Neural cell (in vitro differentiated cells): ENCODE results near the gene ZNF548. TPM values are rescaled to one million over a fixed set of nuclear protein-coding genes. Genes with fewer than 3 reads are reported as not detected.

Source experiments
- H2AFZ ChIP-seq: fragments of 200-600, 300-800 bp; sonication (generic), shearing (Covaris generic); 2 replicates; pipeline ENCODE4 v1.6.0; 2014; ENCODE audit warnings: low read depth, mild to moderate bottlenecking, antibody characterized with exemption, low read length, moderate library complexity
- H3F3A ChIP-seq: fragments of 200-600 bp; shearing (Covaris generic); 2 replicates; pipeline ENCODE4 v1.6.1; 2016; ENCODE audit warnings: mild to moderate bottlenecking, moderate library complexity, mixed read lengths, antibody characterized with exemption, low read length; ENCODE audit not compliant: insufficient read depth, poor library complexity, severe bottlenecking
- H3K27ac ChIP-seq: fragments of 200-600, 300-800 bp; sonication (generic), shearing (Covaris generic); 2 replicates; pipeline ENCODE4 v1.5.1; 2014; ENCODE audit warnings: mild to moderate bottlenecking, low read length, moderate library complexity
- H3K27me3 ChIP-seq: fragments of 300-800, 200-600 bp; sonication (generic), shearing (Covaris generic); 2 replicates; pipeline ENCODE4 v1.6.0; 2014; ENCODE audit warnings: mild to moderate bottlenecking, low read depth, low read length, moderate library complexity; ENCODE audit not compliant: insufficient read depth
- H3K36me3 ChIP-seq: fragments of 300-800, 200-600 bp; sonication (generic), shearing (Covaris generic); 2 replicates; pipeline ENCODE4 v1.5.1; 2014; ENCODE audit warnings: mild to moderate bottlenecking, antibody characterized with exemption, low read length, moderate library complexity; ENCODE audit not compliant: insufficient read depth
- H3K4me2 ChIP-seq: fragments of 300-800, 200-600 bp; sonication (generic), shearing (Covaris generic); 2 replicates; pipeline ENCODE4 v1.6.0; 2014; ENCODE audit warnings: mild to moderate bottlenecking, low read length
- H3K4me3 ChIP-seq: fragments of 300-800, 200-600 bp; sonication (generic), shearing (Covaris generic); 2 replicates; pipeline ENCODE4 v1.5.1; 2014; ENCODE audit warnings: mild to moderate bottlenecking, low read length, moderate library complexity
- H3K79me2 ChIP-seq: fragments of 200-600 bp; shearing (Covaris generic); replicated peaks from 2 replicates; pipeline ENCODE4 v1.6.0; 2014; ENCODE audit warnings: mild to moderate bottlenecking, low read length, moderate library complexity; ENCODE audit not compliant: insufficient read depth
- H3K9ac ChIP-seq: fragments of 300-800, 200-600 bp; sonication (generic), shearing (Covaris generic); 2 replicates; pipeline ENCODE4 v1.6.1; 2016; ENCODE audit warnings: mild to moderate bottlenecking, low read length, mixed read lengths
- H3K9me2 ChIP-seq: fragments of 200-600 bp; shearing (Covaris generic); 2 replicates; pipeline ENCODE4 v1.6.1; 2016; ENCODE audit warnings: mild to moderate bottlenecking, low read length, mixed read lengths; ENCODE audit not compliant: insufficient read depth
- H3K9me3 ChIP-seq: fragments of 200-600, 300-800 bp; sonication (generic), shearing (Covaris generic); 2 replicates; pipeline ENCODE4 v1.6.1; 2016; ENCODE audit warnings: mild to moderate bottlenecking, mixed run types, low read length, moderate library complexity, mixed read lengths
- H4K20me1 ChIP-seq: fragments of 200-600 bp; shearing (Covaris generic); 2 replicates; pipeline ENCODE4 v1.6.1; 2016; ENCODE audit warnings: mild to moderate bottlenecking, mixed run types; ENCODE audit not compliant: insufficient read depth
- EP300 ChIP-seq: fragments of 450-650 bp; conservative IDR thresholded peaks from 2 replicates; pipeline ENCODE4 v1.6.1; 2014; ENCODE audit warnings: antibody characterized with exemption, mild to moderate bottlenecking, moderate library complexity; ENCODE audit not compliant: poor library complexity, severe bottlenecking
- MXI1 ChIP-seq: fragments of 450-650 bp; conservative IDR thresholded peaks from 2 replicates; pipeline ENCODE4 v1.6.1; 2014; ENCODE audit warnings: antibody characterized with exemption, mild to moderate bottlenecking; ENCODE audit not compliant: poor library complexity, severe bottlenecking
- POLR2AphosphoS5 ChIP-seq: IDR thresholded peaks from 2 replicates; pipeline ENCODE4 v1.6.1; 2012
- RAD21 ChIP-seq: fragments of 450-650 bp; conservative IDR thresholded peaks from 2 replicates; pipeline ENCODE4 v1.6.1; 2014; ENCODE audit warnings: antibody characterized with exemption, mild to moderate bottlenecking, moderate library complexity
- SMC3 ChIP-seq: fragments of 450-650 bp; conservative IDR thresholded peaks from 2 replicates; pipeline ENCODE4 v1.6.1; 2014; ENCODE audit warnings: antibody characterized with exemption, mild to moderate bottlenecking, moderate library complexity; ENCODE audit not compliant: poor library complexity
- TAF1 ChIP-seq: IDR thresholded peaks from 2 replicates; pipeline ENCODE4 v1.6.1; 2012; ENCODE audit warnings: low read depth
- polyA plus RNA-seq: library from polyadenylated mRNA; depleted of rRNA; stranded (reverse); fragments of >200 nt; gene quantifications from 2 replicates; pipeline ENCODE4 v1.2.3, GENCODE V29; 2014
- TF ChIP-seq, protein P1 (sequence below): fragments of 450-650 bp; IDR thresholded peaks from 2 replicates; pipeline ENCODE4 v1.5.1; 2014; ENCODE audit warnings: antibody characterized with exemption, mild to moderate bottlenecking, moderate library complexity; ENCODE audit not compliant: poor library complexity, severe bottlenecking
- TF ChIP-seq, protein P2 (sequence below): IDR thresholded peaks from 2 replicates; pipeline ENCODE4 v1.6.1; 2012; ENCODE audit warnings: borderline replicate concordance

The ZNF548 gene
- polyA plus RNA-seq, 1 donor from 2014 or later: 78.7 TPM

DNA sequence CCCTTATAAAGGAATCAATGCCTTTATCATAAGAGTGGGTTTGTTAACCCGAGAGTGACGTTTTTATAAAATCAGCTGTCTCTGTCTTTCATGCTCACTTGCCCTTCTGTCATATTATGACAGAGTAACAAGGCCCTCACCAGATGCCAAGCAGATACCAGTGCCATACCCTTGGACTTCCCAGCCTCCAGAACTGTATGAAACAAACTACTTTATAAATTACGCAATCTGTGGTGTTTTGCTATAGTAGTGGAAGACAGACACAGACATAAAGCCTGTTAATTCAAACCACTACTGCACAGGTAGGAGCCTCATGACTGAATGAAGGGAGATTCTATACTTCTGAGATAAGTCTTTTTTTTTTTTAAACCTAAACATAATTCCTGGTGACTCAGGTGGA, 62.7 kb downstream of the ZNF548 start:
- Histone ChIP-seq H3K4me2 (no peak overlapping the region), H4K20me1 (no peaks in the 10 kb centered on the region), H3K9ac (no peak overlapping the region), H3K9me3 (peaks cover 4% of the 10 kb centered on the region), H2AFZ (no peak overlapping the region), H3K27me3 (no peaks in the 10 kb centered on the region), H3K79me2 (no peaks in the 10 kb centered on the region), H3K9me2 (no peaks in the 10 kb centered on the region), H3K36me3 (peaks cover 6% of the 10 kb centered on the region), H3F3A (no peaks in the 10 kb centered on the region), H3K4me3 (no peak overlapping the region), H3K27ac (no peak overlapping the region)
- TF ChIP-seq POLR2AphosphoS5: no peak
- TF ChIP-seq, protein P1, sequence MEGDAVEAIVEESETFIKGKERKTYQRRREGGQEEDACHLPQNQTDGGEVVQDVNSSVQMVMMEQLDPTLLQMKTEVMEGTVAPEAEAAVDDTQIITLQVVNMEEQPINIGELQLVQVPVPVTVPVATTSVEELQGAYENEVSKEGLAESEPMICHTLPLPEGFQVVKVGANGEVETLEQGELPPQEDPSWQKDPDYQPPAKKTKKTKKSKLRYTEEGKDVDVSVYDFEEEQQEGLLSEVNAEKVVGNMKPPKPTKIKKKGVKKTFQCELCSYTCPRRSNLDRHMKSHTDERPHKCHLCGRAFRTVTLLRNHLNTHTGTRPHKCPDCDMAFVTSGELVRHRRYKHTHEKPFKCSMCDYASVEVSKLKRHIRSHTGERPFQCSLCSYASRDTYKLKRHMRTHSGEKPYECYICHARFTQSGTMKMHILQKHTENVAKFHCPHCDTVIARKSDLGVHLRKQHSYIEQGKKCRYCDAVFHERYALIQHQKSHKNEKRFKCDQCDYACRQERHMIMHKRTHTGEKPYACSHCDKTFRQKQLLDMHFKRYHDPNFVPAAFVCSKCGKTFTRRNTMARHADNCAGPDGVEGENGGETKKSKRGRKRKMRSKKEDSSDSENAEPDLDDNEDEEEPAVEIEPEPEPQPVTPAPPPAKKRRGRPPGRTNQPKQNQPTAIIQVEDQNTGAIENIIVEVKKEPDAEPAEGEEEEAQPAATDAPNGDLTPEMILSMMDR: no peak
- no peak for TF ChIP-seq MXI1
- TF ChIP-seq TAF1: no peak
- no peak for TF ChIP-seq SMC3
- TF ChIP-seq RAD21: no peak
- no peak for TF ChIP-seq EP300
- TF ChIP-seq, protein P2, sequence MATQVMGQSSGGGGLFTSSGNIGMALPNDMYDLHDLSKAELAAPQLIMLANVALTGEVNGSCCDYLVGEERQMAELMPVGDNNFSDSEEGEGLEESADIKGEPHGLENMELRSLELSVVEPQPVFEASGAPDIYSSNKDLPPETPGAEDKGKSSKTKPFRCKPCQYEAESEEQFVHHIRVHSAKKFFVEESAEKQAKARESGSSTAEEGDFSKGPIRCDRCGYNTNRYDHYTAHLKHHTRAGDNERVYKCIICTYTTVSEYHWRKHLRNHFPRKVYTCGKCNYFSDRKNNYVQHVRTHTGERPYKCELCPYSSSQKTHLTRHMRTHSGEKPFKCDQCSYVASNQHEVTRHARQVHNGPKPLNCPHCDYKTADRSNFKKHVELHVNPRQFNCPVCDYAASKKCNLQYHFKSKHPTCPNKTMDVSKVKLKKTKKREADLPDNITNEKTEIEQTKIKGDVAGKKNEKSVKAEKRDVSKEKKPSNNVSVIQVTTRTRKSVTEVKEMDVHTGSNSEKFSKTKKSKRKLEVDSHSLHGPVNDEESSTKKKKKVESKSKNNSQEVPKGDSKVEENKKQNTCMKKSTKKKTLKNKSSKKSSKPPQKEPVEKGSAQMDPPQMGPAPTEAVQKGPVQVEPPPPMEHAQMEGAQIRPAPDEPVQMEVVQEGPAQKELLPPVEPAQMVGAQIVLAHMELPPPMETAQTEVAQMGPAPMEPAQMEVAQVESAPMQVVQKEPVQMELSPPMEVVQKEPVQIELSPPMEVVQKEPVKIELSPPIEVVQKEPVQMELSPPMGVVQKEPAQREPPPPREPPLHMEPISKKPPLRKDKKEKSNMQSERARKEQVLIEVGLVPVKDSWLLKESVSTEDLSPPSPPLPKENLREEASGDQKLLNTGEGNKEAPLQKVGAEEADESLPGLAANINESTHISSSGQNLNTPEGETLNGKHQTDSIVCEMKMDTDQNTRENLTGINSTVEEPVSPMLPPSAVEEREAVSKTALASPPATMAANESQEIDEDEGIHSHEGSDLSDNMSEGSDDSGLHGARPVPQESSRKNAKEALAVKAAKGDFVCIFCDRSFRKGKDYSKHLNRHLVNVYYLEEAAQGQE: no peak

Other genes starting within 250 kb of the ZNF548 start
- not detected in 2 replicates for gene ZIM3, start 244.7 kb upstream of the ZNF548 start, polyA plus RNA-seq
- not detected in 2 replicates for gene DUXA, start 222.4 kb upstream of the ZNF548 start, polyA plus RNA-seq
- 10.4 and 16.9 TPM in 2 replicates for gene ZNF264, start 198.4 kb upstream of the ZNF548 start, polyA plus RNA-seq
- 1.6 and 2.0 TPM in 2 replicates for gene AURKC, start 158.8 kb upstream of the ZNF548 start, polyA plus RNA-seq
- gene ZNF805, start 149.2 kb upstream of the ZNF548 start, polyA plus RNA-seq: 4.9 and 6.6 TPM in 2 replicates
- 11.2 and 23.4 TPM in 2 replicates for gene ZNF460, start 109.4 kb upstream of the ZNF548 start, polyA plus RNA-seq
- gene ZNF543, start 69.4 kb upstream of the ZNF548 start, polyA plus RNA-seq: 9.3 and 14.8 TPM in 2 replicates
- gene ZNF304, start 38.6 kb upstream of the ZNF548 start, polyA plus RNA-seq: 20.6 and 23.0 TPM in 2 replicates
- 42.6 and 60.5 TPM in 2 replicates for gene TRAPPC2B, start 26.3 kb upstream of the ZNF548 start, polyA plus RNA-seq
- gene ZNF547, start 26.3 kb upstream of the ZNF548 start, polyA plus RNA-seq: 11.6 and 13.1 TPM in 2 replicates
- 26.3 and 32.1 TPM in 2 replicates for gene ZNF17, start 21.3 kb downstream of the ZNF548 start, polyA plus RNA-seq
- gene ZNF749, start 45.5 kb downstream of the ZNF548 start, polyA plus RNA-seq: 22.1 and 24.2 TPM in 2 replicates
- gene VN1R1, start 67.3 kb downstream of the ZNF548 start, polyA plus RNA-seq: 5.4 and 6.2 TPM in 2 replicates
- gene ZNF772, start 87.7 kb downstream of the ZNF548 start, polyA plus RNA-seq: 24.0 and 29.7 TPM in 2 replicates
- gene ZNF419, start 97.9 kb downstream of the ZNF548 start, polyA plus RNA-seq: 34.5 and 46.3 TPM in 2 replicates
- 17.2 and 23.3 TPM in 2 replicates for gene ZNF773, start 110.1 kb downstream of the ZNF548 start, polyA plus RNA-seq
- gene ZNF549, start 137.5 kb downstream of the ZNF548 start, polyA plus RNA-seq: 17.9 and 24.0 TPM in 2 replicates
- 21.5 and 21.9 TPM in 2 replicates for gene ZNF550, start 170.0 kb downstream of the ZNF548 start, polyA plus RNA-seq
- 6.3 and 6.4 TPM in 2 replicates for gene ZNF416, start 189.1 kb downstream of the ZNF548 start, polyA plus RNA-seq
- 19.4 and 25.2 TPM in 2 replicates for gene ZIK1, start 194.3 kb downstream of the ZNF548 start, polyA plus RNA-seq
- 10.2 and 11.6 TPM in 2 replicates for gene ZNF530, start 210.0 kb downstream of the ZNF548 start, polyA plus RNA-seq
- gene ZNF134, start 224.4 kb downstream of the ZNF548 start, polyA plus RNA-seq: 34.1 and 40.7 TPM in 2 replicates
- gene ZNF211, start 243.3 kb downstream of the ZNF548 start, polyA plus RNA-seq: 47.6 and 53.0 TPM in 2 replicates